Measurements from ENCODE around the gene HOXD9. TPM values are rescaled to one million over a fixed set of nuclear protein-coding genes. Genes with fewer than 3 reads are reported as not detected.

Gene HOXD9
- 0.78 to 1.7 TPM (median 1.2 TPM) in 5 replicates for total RNA-seq (2022; extraction: Qiagen RNA extraction; ENCODE audit: low read depth)

DNA sequence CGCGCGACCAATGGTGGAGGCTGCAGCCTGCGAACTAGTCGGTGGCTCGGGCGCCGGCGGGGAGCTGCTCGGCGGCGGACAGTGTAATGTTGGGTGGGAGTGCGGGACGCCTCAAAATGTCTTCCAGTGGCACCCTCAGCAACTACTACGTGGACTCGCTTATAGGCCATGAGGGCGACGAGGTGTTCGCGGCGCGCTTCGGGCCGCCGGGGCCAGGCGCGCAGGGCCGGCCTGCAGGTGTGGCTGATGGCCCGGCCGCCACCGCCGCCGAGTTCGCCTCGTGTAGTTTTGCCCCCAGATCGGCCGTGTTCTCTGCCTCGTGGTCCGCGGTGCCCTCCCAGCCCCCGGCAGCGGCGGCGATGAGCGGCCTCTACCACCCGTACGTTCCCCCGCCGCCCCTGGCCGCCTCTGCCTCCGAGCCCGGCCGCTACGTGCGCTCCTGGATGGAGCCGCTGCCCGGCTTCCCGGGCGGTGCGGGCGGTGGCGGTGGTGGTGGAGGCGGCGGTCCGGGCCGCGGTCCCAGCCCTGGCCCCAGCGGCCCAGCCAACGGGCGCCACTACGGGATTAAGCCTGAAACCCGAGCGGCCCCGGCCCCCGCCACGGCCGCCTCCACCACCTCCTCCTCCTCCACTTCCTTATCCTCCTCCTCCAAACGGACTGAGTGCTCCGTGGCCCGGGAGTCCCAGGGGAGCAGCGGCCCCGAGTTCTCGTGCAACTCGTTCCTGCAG is at the start of gene HOXD9:
HOXD9 (plus strand) TSS at position 37 of the 728 bp plus-strand sequence; CDS start at position 87, 50 bp downstream.

DNA sequence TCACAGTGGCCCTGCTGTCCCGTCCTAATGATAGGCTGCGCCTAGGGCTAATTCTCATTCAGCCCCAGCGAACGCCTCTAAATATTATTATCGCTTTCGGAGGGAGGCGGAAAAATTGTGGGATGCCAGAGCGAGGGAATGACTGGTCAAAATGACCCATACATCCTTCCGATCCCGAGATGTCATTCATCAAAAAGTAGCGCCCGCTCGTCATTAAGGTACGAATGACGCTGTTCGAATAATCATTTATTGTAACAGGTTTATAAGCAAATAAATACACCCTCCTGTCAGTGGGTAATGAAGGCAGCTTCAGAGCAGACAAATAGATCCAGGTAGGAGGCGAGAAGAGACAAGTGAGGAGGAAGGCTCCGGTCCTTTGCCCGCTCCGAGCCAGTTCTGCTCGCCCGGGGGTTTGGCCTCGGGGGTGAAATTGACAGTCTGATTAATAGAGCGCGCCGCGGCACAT is 38.7 kb upstream of the HOXD9 start, which contains the start of gene EVX2:
EVX2 (minus strand) TSS at position 167 of the 466 bp plus-strand sequence. CDS start 186 bp downstream, outside the sequence.

DNA sequence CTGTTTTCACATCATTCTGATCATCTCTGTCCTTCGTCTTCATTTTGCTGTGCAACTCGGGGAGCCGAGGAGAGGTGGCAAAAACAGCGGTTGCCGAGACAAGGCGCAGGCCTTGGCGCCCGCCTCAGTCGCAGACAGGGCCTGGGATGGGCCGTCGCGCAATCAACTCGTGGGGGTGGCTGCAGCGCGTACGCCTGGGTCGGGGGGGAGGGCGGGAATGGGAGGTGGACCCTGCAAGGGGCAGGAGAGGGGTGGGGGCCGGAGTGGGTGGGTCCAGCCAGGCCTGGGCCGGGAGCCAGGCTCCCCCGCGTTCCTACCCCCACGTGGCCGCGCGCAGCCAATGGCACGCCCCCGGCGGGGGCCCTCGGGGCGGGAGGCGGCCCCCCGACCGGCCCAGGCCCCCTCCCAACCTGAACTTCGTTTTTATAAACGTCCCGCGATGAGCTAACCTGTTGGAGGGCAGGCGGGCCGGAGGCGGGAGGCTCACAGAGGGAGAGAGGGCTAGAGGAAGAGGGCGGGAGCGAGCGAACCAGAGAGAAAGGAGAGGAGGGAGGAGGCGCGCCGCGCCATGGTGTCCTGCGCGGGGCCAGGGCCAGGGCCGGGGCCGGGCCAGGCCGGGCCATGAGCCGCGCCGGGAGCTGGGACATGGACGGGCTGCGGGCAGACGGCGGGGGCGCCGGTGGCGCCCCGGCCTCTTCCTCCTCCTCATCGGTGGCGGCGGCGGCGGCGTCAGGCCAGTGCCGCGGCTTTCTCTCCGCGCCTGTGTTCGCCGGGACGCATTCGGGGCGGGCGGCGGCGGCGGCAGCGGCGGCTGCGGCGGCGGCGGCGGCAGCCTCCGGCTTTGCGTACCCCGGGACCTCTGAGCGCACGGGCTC is 30.0 kb upstream of the HOXD9 start, which contains the start of gene HOXD13:
HOXD13 (plus strand) TSS at position 452 of the 875 bp plus-strand sequence; CDS start at position 622, 170 bp downstream.

DNA sequence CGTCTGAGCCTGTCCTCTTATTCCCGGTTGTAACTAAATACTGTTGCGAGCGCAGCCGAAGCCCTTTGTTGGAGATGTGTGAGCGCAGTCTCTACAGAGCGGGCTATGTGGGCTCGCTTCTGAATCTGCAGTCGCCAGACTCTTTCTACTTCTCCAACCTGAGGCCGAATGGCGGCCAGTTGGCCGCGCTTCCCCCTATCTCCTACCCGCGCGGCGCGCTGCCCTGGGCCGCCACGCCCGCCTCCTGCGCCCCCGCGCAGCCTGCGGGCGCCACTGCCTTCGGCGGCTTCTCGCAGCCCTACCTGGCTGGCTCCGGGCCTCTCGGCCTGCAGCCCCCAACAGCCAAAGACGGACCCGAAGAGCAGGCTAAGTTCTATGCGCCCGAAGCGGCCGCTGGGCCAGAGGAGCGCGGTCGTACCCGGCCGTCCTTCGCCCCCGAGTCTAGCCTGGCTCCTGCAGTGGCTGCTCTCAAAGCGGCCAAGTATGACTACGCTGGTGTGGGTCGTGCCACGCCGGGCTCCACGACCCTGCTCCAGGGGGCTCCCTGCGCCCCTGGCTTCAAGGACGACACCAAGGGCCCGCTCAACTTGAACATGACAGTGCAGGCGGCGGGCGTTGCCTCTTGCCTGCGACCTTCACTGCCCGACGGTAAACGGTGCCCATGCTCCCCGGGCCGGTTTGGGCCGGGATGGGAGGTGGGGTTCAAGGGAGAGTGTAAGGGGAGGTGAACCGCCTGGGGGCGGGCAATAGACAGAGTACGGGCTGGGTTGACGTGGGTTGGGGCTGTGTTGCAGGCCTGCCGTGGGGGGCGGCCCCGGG is 22.6 kb upstream of the HOXD9 start, which contains the start of gene HOXD12:
HOXD12 (plus strand) TSS at position 68 of the 819 bp plus-strand sequence; CDS start at position 75, 7 bp downstream.

DNA sequence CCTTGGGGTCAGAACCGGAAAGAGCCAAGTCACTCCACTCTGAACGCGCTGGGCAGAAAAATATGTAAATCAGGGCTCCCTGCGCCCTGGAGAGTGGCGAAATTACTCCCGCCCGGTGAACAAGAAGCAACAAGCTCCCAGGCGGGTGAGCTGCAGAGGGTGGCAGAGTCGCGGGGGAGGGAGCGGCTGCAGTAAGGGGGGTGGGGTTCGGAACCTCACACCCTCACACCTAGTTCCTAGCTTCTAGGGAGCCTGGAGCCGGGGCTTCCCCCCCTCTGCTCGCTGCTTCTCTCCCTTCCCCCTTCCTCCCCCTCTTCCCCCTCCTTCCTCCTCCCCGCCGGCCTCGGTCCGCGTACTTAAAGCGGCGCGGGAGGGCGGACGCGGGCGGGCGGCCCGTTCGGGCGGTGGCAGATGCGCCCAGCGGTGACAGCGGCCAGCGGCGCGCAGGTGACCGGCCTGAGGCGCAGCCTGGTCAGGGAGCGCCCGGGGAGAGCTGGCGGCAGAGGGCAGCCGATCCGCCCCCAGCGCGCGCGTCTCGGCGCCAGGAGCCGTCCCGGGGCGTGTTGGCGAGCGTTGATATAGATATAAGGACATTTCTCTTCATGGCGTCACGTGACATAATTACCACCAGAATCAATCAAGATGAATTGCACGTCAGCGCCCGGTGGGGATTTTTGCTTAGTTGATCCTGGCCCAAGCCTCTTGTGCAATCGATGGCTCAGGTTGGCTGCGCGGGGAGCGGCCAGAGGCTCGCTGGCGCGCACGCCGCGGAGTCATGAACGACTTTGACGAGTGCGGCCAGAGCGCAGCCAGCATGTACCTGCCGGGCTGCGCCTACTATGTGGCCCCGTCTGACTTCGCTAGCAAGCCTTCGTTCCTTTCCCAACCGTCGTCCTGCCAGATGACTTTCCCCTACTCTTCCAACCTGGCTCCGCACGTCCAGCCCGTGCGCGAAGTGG is 15.7 kb upstream of the HOXD9 start, which contains the start of gene HOXD11:
HOXD11 (plus strand) TSS at position 700 of the 959 bp plus-strand sequence; CDS start at position 776, 76 bp downstream.

DNA sequence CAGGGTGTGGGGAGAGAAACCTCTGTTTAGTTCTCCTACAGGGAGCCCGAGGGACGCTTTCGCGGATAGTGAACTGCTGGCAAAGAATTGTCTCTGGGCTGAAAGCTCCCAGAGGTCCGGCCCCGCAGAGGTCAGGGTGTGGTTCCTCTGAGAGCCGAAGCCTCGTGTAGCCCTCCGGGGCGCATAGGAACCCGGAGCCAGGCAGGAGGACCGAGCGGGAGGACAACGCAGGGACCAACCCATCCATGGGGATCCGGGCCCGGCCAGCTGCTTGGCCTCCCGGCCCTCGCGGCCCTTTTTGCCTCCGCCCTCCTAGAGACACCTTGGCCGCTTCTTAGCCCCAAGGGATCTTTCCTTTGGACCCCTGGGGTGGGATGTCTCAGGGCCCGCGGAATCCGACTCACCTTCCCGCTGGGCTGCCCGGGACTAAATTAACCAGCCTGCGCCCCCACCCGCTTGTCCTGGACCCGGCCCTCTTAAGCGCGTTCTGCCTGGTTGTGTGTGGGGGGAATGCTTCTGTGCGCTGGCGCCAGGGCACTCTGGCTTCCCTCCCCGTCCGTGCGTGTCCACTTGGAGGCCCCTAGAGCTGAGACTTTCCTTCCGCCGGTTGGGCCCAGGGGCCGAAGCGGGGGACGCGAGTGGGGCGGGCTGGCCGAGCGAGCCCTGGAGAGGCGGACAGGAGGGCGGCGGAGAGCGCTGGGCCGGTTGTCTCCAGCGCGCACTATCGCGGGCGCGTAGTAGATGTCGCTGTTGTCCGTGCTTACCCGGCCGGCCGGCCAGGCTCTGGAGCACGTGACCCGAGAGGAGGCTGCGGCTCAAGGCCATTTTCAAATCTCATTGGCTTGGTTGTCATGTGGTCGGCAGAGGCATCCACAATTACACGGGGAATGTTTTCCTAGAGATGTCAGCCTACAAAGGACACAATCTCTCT is 6.4 kb upstream of the HOXD9 start, which contains the start of gene HOXD10:
HOXD10 (plus strand) TSS at position 896 of the 931 bp plus-strand sequence. CDS start 56 bp downstream, outside the sequence.

DNA sequence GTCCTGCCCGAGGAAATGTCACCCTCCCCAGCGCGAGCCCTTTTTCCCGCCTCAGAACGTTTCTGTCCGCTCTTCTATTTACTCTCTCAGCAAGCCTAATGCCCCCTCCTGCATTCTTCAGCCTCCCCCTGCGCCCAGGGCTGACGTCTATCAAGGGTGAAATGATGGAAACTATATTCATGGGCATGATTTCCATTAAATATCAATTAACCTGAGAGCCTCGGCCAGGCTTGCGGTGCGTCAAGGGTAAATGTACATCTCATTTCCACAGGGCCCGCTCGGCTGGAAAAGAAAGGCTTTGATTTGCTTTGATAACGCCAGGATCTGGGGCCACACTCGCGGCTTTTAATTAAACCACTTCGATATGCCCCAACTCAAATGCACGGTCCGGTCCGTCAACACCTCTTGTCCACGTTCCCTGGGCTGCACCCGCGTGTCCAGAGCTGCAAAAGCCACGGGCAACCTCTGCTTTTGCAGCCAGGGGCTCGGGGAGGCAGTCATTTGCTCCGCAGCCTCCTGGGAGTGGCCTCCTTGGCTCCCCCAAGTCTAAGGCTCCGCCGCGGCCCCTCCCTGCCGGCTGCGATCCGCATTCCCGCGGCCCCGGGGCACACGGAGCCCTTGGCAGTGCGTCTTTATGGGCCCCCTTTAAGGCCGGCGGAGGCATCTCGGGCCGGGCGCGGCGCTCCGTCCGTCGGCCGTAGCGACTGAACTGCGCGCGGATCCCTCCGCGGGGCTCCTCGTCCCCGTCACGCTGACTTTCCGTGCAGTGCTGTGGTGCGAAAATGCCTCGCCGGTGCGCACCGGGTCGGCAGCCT is 6.7 kb downstream of the HOXD9 start, which contains the start of gene HOXD8:
HOXD8 (plus strand) TSS at position 724 of the 815 bp plus-strand sequence. CDS start 662 bp downstream, outside the sequence.

DNA sequence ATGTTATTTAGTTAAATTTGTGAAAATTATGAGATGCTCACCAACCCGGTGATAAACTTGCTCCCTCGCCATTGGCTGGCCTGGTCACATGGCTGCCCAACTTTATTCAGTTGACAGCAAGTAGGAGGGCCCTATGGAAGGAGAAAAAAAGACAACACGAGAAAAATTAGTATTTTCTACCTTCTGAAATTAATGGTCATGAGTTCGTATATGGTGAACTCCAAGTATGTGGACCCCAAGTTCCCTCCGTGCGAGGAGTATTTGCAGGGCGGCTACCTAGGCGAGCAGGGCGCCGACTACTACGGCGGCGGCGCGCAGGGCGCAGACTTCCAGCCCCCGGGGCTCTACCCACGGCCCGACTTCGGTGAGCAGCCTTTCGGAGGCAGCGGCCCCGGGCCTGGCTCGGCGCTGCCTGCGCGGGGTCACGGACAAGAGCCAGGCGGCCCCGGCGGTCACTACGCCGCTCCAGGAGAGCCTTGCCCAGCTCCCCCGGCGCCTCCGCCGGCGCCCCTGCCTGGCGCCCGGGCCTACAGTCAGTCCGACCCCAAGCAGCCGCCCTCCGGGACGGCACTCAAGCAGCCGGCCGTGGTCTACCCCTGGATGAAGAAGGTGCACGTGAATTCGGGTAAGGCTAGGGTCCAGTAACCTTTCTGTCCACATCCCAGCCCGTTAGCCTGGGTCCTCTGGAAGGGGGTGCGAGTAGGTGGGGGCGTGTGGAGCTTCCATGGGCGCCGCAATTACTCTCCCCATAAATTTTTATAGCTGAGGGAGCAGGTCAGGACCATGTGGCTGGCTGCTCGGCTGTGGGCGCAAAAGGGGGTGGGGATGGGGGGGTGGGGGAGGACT is 29.1 kb downstream of the HOXD9 start, which contains the start of gene HOXD4:
HOXD4 (plus strand) TSS at position 109 of the 846 bp plus-strand sequence; CDS start at position 193, 84 bp downstream.

DNA sequence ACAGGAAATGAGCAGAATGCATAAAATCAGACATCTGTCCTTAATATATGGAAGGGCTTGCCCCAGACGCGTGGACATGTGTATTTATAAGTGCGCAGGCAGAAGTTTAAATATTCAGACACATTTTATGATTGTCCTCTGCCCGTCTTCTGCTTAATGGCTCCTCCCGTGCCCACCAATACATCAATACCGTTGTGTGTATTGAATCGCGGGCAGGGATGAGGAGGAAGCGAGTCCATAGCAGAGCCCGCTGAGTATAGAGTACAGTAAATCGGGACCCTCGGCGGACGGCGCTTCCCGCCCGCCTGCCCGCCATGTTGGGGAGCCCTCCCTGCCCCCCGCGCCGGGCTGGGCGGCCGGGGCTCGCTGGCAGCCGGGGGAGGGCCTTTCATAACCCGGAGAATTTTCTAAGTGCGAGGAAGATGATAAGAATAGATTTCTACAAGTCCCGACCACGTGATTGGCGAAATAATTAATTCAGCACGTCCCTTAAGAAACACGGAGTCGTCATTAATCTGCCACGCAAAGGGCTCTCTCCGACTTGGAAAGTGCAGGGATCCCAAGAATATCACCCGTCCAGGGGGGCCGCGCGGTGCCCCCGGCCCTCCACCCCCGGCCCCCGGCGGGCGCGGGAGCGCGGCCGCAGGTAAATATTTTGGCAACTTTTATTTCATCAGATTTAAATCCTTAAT is 34.4 kb downstream of the HOXD9 start, which contains the start of gene HOXD3:
HOXD3 (plus strand) TSS at position 501 of the 692 bp plus-strand sequence. CDS start 11,808 bp downstream, outside the sequence.

Other genes starting within 250 kb of the HOXD9 start
- gene LNPK, start 120.5 kb upstream of the HOXD9 start, total RNA-seq (2022; extraction: Qiagen RNA extraction; ENCODE audit: low read depth) = 8.3 to 15.2 TPM (median 13.6 TPM) in 5 replicates
- gene EVX2, start 38.8 kb upstream of the HOXD9 start, total RNA-seq (2022; extraction: Qiagen RNA extraction; ENCODE audit: low read depth) = not detected in 5 replicates
- 0.16 to 0.35 TPM (median 0.19 TPM) in 5 replicates for gene HOXD13, start 30.0 kb upstream of the HOXD9 start, total RNA-seq (2022; extraction: Qiagen RNA extraction; ENCODE audit: low read depth)
- not detected in 5 replicates for gene HOXD12, start 22.9 kb upstream of the HOXD9 start, total RNA-seq (2022; extraction: Qiagen RNA extraction; ENCODE audit: low read depth)
- gene HOXD11, start 15.4 kb upstream of the HOXD9 start, total RNA-seq (2022; extraction: Qiagen RNA extraction; ENCODE audit: low read depth) = 6.5 to 7.7 TPM (median 6.6 TPM) in 5 replicates
- 4.6 to 6.3 TPM (median 5.3 TPM) in 5 replicates for gene HOXD10, start 5.9 kb upstream of the HOXD9 start, total RNA-seq (2022; extraction: Qiagen RNA extraction; ENCODE audit: low read depth)
- gene HOXD8, start 7.0 kb downstream of the HOXD9 start, total RNA-seq (2022; extraction: Qiagen RNA extraction; ENCODE audit: low read depth) = 4.4 to 6.2 TPM (median 4.8 TPM) in 5 replicates
- 0.27 to 0.71 TPM (median 0.47 TPM) in 5 replicates for gene HOXD4, start 28.8 kb downstream of the HOXD9 start, total RNA-seq (2022; extraction: Qiagen RNA extraction; ENCODE audit: low read depth)
- gene HOXD3, start 34.6 kb downstream of the HOXD9 start, total RNA-seq (2022; extraction: Qiagen RNA extraction; ENCODE audit: low read depth) = 0.07 to 0.20 TPM (median 0.13 TPM) in 4 of 5 replicates, not detected in the other
- gene HOXD1, start 65.9 kb downstream of the HOXD9 start, total RNA-seq (2022; extraction: Qiagen RNA extraction; ENCODE audit: low read depth) = 0.10 to 0.22 TPM (median 0.20 TPM) in 4 of 5 replicates, not detected in the other
- 39.7 to 44.5 TPM (median 42.4 TPM) in 5 replicates for gene MTX2, start 146.7 kb downstream of the HOXD9 start, total RNA-seq (2022; extraction: Qiagen RNA extraction; ENCODE audit: low read depth)

Data from A549 treated with GW870086 at 1 μM for 4 hours (cell line).